OCI-LY1 (cell line): ENCODE data around the gene RHOD.

ENCODE experiments used
- H2AFZ ChIP-seq: fragments of 200-600 bp; sonication (generic), shearing (Covaris generic); 2 replicates; pipeline ENCODE4 v1.6.0; 2014; ENCODE audit warnings: antibody characterized with exemption, mild to moderate bottlenecking, low read length
- H3F3A ChIP-seq: fragments of 200-600 bp; sonication (generic), shearing (Covaris generic); 2 replicates; pipeline ENCODE4 v1.6.0; 2014; ENCODE audit warnings: mild to moderate bottlenecking, antibody characterized with exemption, low read length, moderate library complexity; ENCODE audit not compliant: insufficient read depth
- H3K27ac ChIP-seq: fragments of 200-600 bp; sonication (generic); 2 replicates; pipeline ENCODE4 v1.5.1; 2014; ENCODE audit warnings: low read length, mixed run types, mild to moderate bottlenecking, low read depth; ENCODE audit not compliant: poor library complexity, severe bottlenecking
- H3K27me3 ChIP-seq: fragments of 200-600 bp; sonication (generic); 2 replicates; pipeline ENCODE4 v1.6.0; 2014; ENCODE audit warnings: antibody characterized with exemption, mild to moderate bottlenecking, low read length, moderate library complexity; ENCODE audit not compliant: insufficient read depth
- H3K36me3 ChIP-seq: fragments of 200-600 bp; sonication (generic); 2 replicates; pipeline ENCODE4 v1.6.1; 2014; ENCODE audit warnings: mild to moderate bottlenecking, antibody characterized with exemption, low read length, moderate library complexity, mixed read lengths; ENCODE audit not compliant: insufficient read depth
- H3K4me1 ChIP-seq: fragments of 200-600 bp; sonication (generic); 2 replicates; pipeline ENCODE4 v1.5.1; 2014; ENCODE audit warnings: mild to moderate bottlenecking, low read length, moderate library complexity; ENCODE audit not compliant: insufficient read depth, severe bottlenecking
- H3K4me2 ChIP-seq: fragments of 200-600 bp; sonication (generic), shearing (Covaris generic); 2 replicates; pipeline ENCODE4 v1.6.1; 2014; ENCODE audit warnings: low read length
- H3K4me3 ChIP-seq: fragments of 200-600 bp; sonication (generic); 2 replicates; pipeline ENCODE4 v1.5.1; 2014; ENCODE audit warnings: low read length, low read depth, mild to moderate bottlenecking, mixed read lengths; ENCODE audit not compliant: poor library complexity, severe bottlenecking
- H3K79me2 ChIP-seq: fragments of 200-600 bp; shearing (Covaris generic); 2 replicates; pipeline ENCODE4 v1.6.1; 2016; ENCODE audit warnings: mixed run types, low read length, mixed read lengths; ENCODE audit not compliant: insufficient read depth
- H3K9ac ChIP-seq: fragments of 200-600 bp; sonication (generic), shearing (Covaris generic); 2 replicates; pipeline ENCODE4 v1.6.1; 2014; ENCODE audit warnings: mild to moderate bottlenecking, low read length, mixed read lengths
- H3K9me2 ChIP-seq: fragments of 200-600 bp; sonication (generic), shearing (Covaris generic); 2 replicates; pipeline ENCODE4 v1.6.1; 2014; ENCODE audit warnings: low read depth, mild to moderate bottlenecking, low read length, mixed read lengths
- H3K9me3 ChIP-seq: fragments of 200-600 bp; shearing (Covaris generic); 2 replicates; pipeline ENCODE4 v1.6.1; 2014; ENCODE audit warnings: low read length, mixed read lengths
- H4K20me1 ChIP-seq: fragments of 200-600 bp; sonication (generic), shearing (Covaris generic); 2 replicates; pipeline ENCODE4 v1.6.0; 2016; ENCODE audit warnings: mild to moderate bottlenecking, low read length; ENCODE audit not compliant: insufficient read depth
- CTCF ChIP-seq: fragments of 200-600 bp; sonication (generic), shearing (Covaris generic); IDR thresholded peaks from 2 replicates; pipeline ENCODE4 v1.5.1; 2017; ENCODE audit warnings: mild to moderate bottlenecking, antibody characterized with exemption, low read length, moderate library complexity, mixed read lengths
- EZH2 ChIP-seq: fragments of 200-600 bp; sonication (generic), shearing (Covaris generic); IDR thresholded peaks from 2 replicates; pipeline ENCODE4 v1.8.0; 2017; ENCODE audit warnings: borderline replicate concordance, mixed run types, mild to moderate bottlenecking, antibody characterized with exemption, low read length, moderate library complexity, mixed read lengths

The RHOD gene

GRCh38 chr11:67048515-67049130 lies 8.0 kb upstream of the RHOD start:
- Histone ChIP-seq H2AFZ (no peak overlapping the region), H3K4me2 (no peak overlapping the region), H3K27me3 (peaks cover 11% of the 10 kb centered on the region), H3K9me2 (no peaks in the 10 kb centered on the region), H3K4me1 (no peaks in the 10 kb centered on the region), H3K79me2 (no peaks in the 10 kb centered on the region), H3K9me3 (no peaks in the 10 kb centered on the region), H3K9ac (no peak overlapping the region), H3K4me3 (no peak overlapping the region), H3F3A (no peaks in the 10 kb centered on the region), H3K27ac (no peak overlapping the region), H4K20me1 (no peaks in the 10 kb centered on the region), H3K36me3 (no peaks in the 10 kb centered on the region)
- no peak for TF ChIP-seq CTCF
- TF ChIP-seq EZH2 = no peak

GRCh38 chr11:67050139-67050538 lies 6.5 kb upstream of the RHOD start:
- Histone ChIP-seq H3K9ac (no peak overlapping the region), H3F3A (no peaks in the 10 kb centered on the region), H3K27me3 (peaks cover 11% of the 10 kb centered on the region), H3K27ac (no peak overlapping the region), H3K4me1 (no peaks in the 10 kb centered on the region), H3K9me2 (no peaks in the 10 kb centered on the region), H3K36me3 (no peaks in the 10 kb centered on the region), H2AFZ (no peak overlapping the region), H3K9me3 (no peaks in the 10 kb centered on the region), H3K4me2 (no peak overlapping the region), H4K20me1 (no peaks in the 10 kb centered on the region), H3K79me2 (no peaks in the 10 kb centered on the region), H3K4me3 (no peak overlapping the region)
- TF ChIP-seq EZH2 = no peak
- no peak; the same call in 1 of the 2 replicates for TF ChIP-seq CTCF

GRCh38 chr11:67051180-67051893 lies 5.3 kb upstream of the RHOD start:
- no peaks in the 10 kb centered on the region for H3K36me3 ChIP-seq
- peaks cover 4% of the 10 kb centered on the region for H3K4me1 ChIP-seq
- H2AFZ ChIP-seq = no peak overlapping the region
- H3K4me2 ChIP-seq = no peak overlapping the region
- H3K9me2 ChIP-seq = no peaks in the 10 kb centered on the region
- H3K27me3 ChIP-seq = peaks cover 11% of the 10 kb centered on the region; the same call in 1 of the 2 replicates
- H3K9ac ChIP-seq = no peak overlapping the region
- H3K27ac ChIP-seq = no peak overlapping the region
- no peaks in the 10 kb centered on the region for H3K9me3 ChIP-seq
- H3K79me2 ChIP-seq = no peaks in the 10 kb centered on the region
- no peaks in the 10 kb centered on the region for H4K20me1 ChIP-seq
- no peak for TF ChIP-seq CTCF
- no peak for TF ChIP-seq EZH2
- H3F3A ChIP-seq = no peaks in the 10 kb centered on the region
- no peak overlapping the region for H3K4me3 ChIP-seq
